ENCODE results near the gene SRGAP1.

The SRGAP1 gene

GRCh38 chr12:64205542-64205941 is 361.0 kb downstream of the SRGAP1 start:
- DNase-seq (ENCODE audit: low read depth), result no peak
- no peak overlapping the region for H3K4me3 ChIP-seq (ENCODE audit: low read depth, low read length)
- no peak for TF ChIP-seq CTCF (IDR thresholded peaks at IDR 0.05; ENCODE audit: low read depth, low read length, missing control alignments)
- in situ Hi-C loops (cut with HindIII; ENCODE audit: low sequenced_read_pairs), result no loop called here

- in situ Hi-C loops (cut with HindIII; ENCODE audit: low sequenced_read_pairs), result no loop called here
- no peak for TF ChIP-seq CTCF (IDR thresholded peaks at IDR 0.05; ENCODE audit: low read depth, low read length, missing control alignments)
- DNase-seq (ENCODE audit: low read depth), result no peak
- no peak overlapping the region for H3K4me3 ChIP-seq (ENCODE audit: low read depth, low read length)
Measured at GRCh38 chr12:64207453-64207852, 363.0 kb downstream of the SRGAP1 start.

All from astrocyte of the cerebellum (primary cell).